Bronchial epithelial cell (primary cell): ENCODE measurements around the gene NKX2-4. TPM values are rescaled to one million over a fixed set of nuclear protein-coding genes. Genes with fewer than 3 reads are reported as not detected.
A peak's percentile ranks its signal among the peaks of the same experiment; 100 is the strongest.
"Not testable (repeated sequence)": the region's sequence is repeated elsewhere in the genome, so short reads cannot be mapped to it uniquely, and the experiment has no call there.

Experiments used
- DNase-seq: peaks from one replicate; pipeline ENCODE4 v3.0.0-alpha.2; 2010; ENCODE audit warnings: low read depth
- FAIRE-seq: peaks from 2 replicates; lab custom pipeline; 2011; peaks lifted over from hg19 to GRCh38; lab: Jason Lieb, UNC
- H3K27me3 ChIP-seq: 2 replicates; pipeline ENCODE4 v1.5.1; 2011; ENCODE audit warnings: low read length; ENCODE audit not compliant: control insufficient read depth, insufficient read depth
- H3K36me3 ChIP-seq: 2 replicates; pipeline ENCODE4 v1.5.1; 2011; ENCODE audit warnings: low read length; ENCODE audit not compliant: control insufficient read depth, insufficient read depth
- H3K4me3 ChIP-seq: 2 replicates; pipeline ENCODE4 v1.5.1; 2011; ENCODE audit warnings: mild to moderate bottlenecking, low read depth, low read length, control low read depth
- CTCF ChIP-seq: IDR thresholded peaks from 2 replicates; pipeline ENCODE4 v1.5.1; 2011; ENCODE audit warnings: mild to moderate bottlenecking, moderate library complexity, low read length, control low read depth, inconsistent platforms; ENCODE audit not compliant: insufficient read depth, severe bottlenecking
- total RNA-seq: library from RNA; depleted of rRNA; stranded (reverse); fragments of >200 nt; gene quantifications from 2 replicates; pipeline ENCODE4 v1.2.1, GENCODE V29; 2014

The NKX2-4 gene
- total RNA-seq, 1 donor from 2014 or later = not detected

DNA sequence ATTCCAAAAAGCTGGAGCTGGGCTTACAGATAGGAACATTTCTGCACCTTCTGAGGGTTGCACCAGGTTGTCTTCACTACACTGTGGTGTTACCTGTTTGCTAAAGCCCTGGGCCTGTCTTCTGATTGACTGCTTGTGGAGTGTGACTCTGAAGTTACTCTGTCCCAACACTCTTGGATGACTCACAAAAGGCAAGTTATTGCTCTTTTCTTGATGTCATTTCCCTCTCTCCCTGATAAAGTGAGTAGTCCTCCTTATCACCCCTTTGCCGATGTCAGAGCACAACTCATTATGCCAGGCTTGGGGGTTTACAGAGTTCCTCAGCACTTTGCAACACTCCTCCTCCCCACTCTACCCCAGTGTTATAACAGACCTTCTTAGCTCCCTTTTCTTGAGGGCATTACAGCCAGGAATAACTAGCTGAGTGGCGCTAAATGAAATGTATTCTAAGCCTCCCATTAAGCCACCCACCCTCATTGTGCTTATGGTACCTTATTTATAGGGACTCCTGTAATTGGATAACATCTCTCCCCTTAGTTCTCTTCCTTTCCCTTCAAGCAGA lies 36.1 kb upstream of the NKX2-4 start:
- DNase-seq (peak; percentile 74), FAIRE-seq (peak; percentile 40)
- no peaks in the 10 kb centered on the region for H3K36me3 ChIP-seq
- H3K27me3 ChIP-seq = no peaks in the 10 kb centered on the region
- TF ChIP-seq CTCF = no peak
- H3K4me3 ChIP-seq = no peak overlapping the region

GRCh38 chr20:21432911-21433310 lies 35.6 kb upstream of the NKX2-4 start:
- Histone ChIP-seq H3K36me3 (no peaks in the 10 kb centered on the region), H3K4me3 (no peak overlapping the region), H3K27me3 (no peaks in the 10 kb centered on the region)
- no peak for TF ChIP-seq CTCF
- DNase-seq (no peak), FAIRE-seq (no peak)

DNA sequence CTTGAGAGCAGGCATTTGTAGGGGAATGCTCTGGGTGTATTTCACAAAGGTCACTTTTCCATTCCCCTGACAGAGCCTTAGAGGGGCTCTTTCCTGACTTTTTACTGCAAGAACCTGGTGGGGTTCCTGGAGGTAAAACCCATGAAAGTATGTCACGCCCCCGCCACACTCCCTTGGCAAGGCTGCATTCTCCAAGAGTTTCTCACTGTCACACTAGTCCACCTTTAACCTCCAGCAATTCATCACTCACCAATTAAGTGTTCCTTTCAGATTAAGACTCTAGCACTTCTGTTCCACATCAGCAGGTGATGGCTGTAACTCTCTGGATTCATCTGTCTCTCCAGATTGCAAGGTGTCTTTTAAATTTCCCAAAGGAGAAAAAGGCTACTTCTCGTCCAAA lies 32.7 kb upstream of the NKX2-4 start:
- Histone ChIP-seq H3K27me3 (no peaks in the 10 kb centered on the region), H3K4me3 (no peak overlapping the region), H3K36me3 (no peaks in the 10 kb centered on the region)
- DNase-seq = no peak
- FAIRE-seq = no peak
- TF ChIP-seq CTCF = no peak

GRCh38 chr20:21424846-21425245 lies 27.5 kb upstream of the NKX2-4 start:
- Histone ChIP-seq H3K27me3 (no peaks in the 10 kb centered on the region), H3K4me3 (no peak overlapping the region), H3K36me3 (no peaks in the 10 kb centered on the region)
- TF ChIP-seq CTCF = no peak
- FAIRE-seq = no peak
- no peak for DNase-seq

GRCh38 chr20:21423712-21424111 lies 26.4 kb upstream of the NKX2-4 start:
- not testable (repeated sequence) for FAIRE-seq, H3K4me3 ChIP-seq, DNase-seq, H3K27me3 ChIP-seq, H3K36me3 ChIP-seq

GRCh38 chr20:21421601-21422236 lies 24.4 kb upstream of the NKX2-4 start:
- DNase-seq (no peak), FAIRE-seq (no peak)
- H3K36me3 ChIP-seq = no peaks in the 10 kb centered on the region
- no peak overlapping the region for H3K4me3 ChIP-seq
- no peaks in the 10 kb centered on the region for H3K27me3 ChIP-seq
- TF ChIP-seq CTCF = no peak

GRCh38 chr20:21419147-21419546 lies 21.8 kb upstream of the NKX2-4 start:
- H3K27me3 ChIP-seq, FAIRE-seq, H3K36me3 ChIP-seq, H3K4me3 ChIP-seq, DNase-seq: not testable (repeated sequence)

GRCh38 chr20:21413996-21414395 lies 16.7 kb upstream of the NKX2-4 start:
- not testable (repeated sequence) for DNase-seq, H3K4me3 ChIP-seq, H3K27me3 ChIP-seq, FAIRE-seq, H3K36me3 ChIP-seq
